ENCODE data around the gene CGB1. TPM values are rescaled to one million over a fixed set of nuclear protein-coding genes. Genes with fewer than 3 reads are reported as not detected.
"Not testable (repeated sequence)": the region's sequence is repeated elsewhere in the genome, so short reads cannot be mapped to it uniquely, and the experiment has no call there.

The CGB1 gene
- total RNA-seq, 4 donors from 2014 or later = not detected

DNA sequence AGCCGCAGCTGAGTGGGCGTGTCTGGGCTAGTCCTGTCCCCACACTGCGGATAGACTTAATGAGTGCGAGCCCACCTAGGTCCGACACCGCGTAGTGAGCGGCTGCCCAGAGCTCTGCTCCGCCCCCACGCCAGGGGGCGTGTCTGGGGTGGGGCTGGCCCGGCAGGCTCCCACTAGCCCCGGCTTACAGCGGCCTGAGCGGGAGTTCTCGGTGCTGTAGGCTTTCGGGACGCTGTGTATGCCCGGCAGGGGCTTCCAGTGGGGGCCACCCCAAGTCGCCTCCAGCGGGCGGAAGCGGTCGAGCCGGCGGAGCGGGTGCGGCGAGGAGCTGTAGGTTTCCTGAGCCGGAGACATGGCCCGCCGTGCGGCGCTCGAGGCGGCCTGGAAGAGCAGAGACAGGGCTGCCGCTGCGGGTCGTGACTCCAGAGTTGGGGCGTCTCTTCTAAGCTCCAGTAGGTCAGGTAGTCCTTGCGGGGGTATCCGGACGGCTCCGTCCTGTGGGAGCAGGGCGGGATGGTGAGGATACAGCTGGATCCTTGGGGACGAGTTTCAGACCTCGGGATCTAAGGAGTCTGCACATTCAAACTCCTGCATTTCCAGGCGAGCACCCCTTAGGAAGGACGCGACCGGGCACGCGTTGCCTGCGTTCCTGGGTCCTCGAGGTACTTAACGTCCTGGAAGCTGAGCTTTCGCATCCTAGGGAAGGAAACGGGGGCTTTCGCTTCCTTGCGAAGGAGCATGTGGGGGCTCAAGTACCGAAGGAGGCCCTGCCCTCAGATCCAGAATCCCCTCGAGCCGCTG, 19.6 kb upstream of the CGB1 start:
- Histone ChIP-seq H3K27me3 (no peaks in the 10 kb centered on the region), H3K9me3 (no peaks in the 10 kb centered on the region), H3K36me3 (no peaks in the 10 kb centered on the region), H3K4me1 (peaks cover 2 to 19% of the 10 kb centered on the region in 2 donors), H3K27ac (no peak overlapping the region), H3K4me3 (replicated peaks in 1 of 3) (peak overlapping the region in 2 of 3 donors; percentile 30 to 33)
- WGBS, 2 donors = 0 to 2% methylated on average over 11 to 29 of the region's 63 CpGs
- DNase-seq = peak; percentile 46 to 48
- no peak for TF ChIP-seq POLR2A (IDR thresholded peaks at IDR 0.05)
- TF ChIP-seq, protein P1, sequence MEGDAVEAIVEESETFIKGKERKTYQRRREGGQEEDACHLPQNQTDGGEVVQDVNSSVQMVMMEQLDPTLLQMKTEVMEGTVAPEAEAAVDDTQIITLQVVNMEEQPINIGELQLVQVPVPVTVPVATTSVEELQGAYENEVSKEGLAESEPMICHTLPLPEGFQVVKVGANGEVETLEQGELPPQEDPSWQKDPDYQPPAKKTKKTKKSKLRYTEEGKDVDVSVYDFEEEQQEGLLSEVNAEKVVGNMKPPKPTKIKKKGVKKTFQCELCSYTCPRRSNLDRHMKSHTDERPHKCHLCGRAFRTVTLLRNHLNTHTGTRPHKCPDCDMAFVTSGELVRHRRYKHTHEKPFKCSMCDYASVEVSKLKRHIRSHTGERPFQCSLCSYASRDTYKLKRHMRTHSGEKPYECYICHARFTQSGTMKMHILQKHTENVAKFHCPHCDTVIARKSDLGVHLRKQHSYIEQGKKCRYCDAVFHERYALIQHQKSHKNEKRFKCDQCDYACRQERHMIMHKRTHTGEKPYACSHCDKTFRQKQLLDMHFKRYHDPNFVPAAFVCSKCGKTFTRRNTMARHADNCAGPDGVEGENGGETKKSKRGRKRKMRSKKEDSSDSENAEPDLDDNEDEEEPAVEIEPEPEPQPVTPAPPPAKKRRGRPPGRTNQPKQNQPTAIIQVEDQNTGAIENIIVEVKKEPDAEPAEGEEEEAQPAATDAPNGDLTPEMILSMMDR (IDR thresholded peaks at IDR 0.05) = peak in 2 of 6 experiments; percentile 9 to 26
- intact Hi-C loops (cut with DNase I) = no loop called here

DNA sequence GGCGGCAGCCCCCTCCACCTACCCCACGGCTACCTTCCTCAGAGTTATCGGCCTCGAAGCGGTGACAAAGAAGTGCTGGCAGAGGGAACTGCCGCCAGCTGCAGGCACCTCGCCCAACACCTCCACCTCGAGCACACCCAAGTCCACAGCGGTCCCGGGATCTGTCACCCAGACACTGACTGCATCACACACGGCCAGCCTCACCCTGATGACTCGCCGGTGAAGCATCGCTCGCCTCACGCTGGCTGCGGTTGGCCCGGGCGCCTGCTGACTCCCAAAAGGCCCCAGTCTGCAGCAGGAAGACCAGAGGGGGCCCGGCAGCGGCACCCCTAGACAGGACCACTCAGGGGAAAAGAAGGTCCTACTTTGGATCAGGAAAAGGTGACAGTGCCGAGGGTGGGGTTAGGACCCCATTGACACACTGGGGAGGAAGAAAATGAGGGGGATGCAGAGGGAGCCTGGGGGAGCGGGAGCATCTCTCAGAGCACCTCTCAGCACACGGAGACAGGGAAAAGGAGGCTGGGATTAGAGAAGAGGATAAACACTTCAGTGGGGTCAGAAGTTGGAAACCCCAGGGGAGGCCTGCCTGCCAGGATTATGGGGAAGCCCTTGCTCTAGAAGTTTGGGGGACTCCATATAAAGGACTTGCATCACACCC, 13.8 kb upstream of the CGB1 start:
- H3K27me3 ChIP-seq; H3K4me1 ChIP-seq; H3K9me3 ChIP-seq; H3K4me3 ChIP-seq (replicated peaks in 1 of 3); intact Hi-C loops (cut with DNase I); H3K36me3 ChIP-seq; H3K27ac ChIP-seq; DNase-seq: not testable (repeated sequence)
- WGBS, 2 donors = 87 to 88% methylated on average over 14 to 19 of the region's 24 CpGs

DNA sequence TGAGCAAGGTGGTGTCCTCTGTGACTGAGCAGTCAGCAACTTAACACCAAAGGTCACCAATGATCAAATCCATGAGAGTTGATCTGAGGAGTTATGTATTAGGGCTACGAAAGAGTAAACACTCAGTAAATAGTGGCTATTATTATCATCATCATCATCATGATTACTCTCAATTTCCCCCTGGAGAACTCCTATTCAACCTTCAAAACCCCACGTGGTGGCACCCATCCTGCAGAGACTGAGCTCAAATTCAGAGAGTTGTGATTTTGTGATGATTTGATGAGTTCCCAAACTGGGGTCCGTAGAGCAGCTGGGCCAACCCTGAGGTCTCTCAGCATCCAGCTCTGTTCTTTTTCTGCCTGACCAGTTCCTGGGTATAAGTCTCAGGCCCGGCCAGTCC, 13.1 kb upstream of the CGB1 start:
- intact Hi-C loops (cut with DNase I); H3K36me3 ChIP-seq; DNase-seq; H3K27me3 ChIP-seq; H3K27ac ChIP-seq; H3K9me3 ChIP-seq; H3K4me3 ChIP-seq (replicated peaks in 1 of 3); H3K4me1 ChIP-seq: not testable (repeated sequence)
- 83 to 88% methylated on average over 3 of the region's 4 CpGs for WGBS, 2 donors

DNA sequence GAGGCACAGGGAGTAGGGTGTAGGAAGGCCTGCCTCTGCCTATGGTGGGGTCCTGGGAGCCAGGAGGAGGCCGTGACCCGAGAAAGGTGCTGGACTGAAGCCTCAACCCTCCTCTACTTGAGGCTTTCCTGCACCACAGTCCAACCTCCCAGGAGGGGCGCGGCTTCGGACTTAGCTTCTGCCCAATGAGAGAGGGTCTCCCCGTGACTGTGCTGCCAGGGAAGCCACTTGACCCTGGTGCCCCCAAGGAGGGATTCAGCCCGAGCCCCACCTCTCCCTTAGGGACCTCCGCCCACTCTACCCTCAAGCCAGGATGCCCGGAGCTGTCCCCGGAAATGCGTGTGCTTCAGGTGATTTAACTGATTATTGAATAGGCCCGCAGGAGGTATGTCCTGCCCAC, 12.3 kb upstream of the CGB1 start, which contains the start of gene CGB8:
TSS of gene CGB8 (minus strand) at position 101 of the 400 bp plus-strand sequence. CDS start 372 bp downstream, outside the sequence.
- H3K27ac ChIP-seq; H3K36me3 ChIP-seq; DNase-seq; H3K27me3 ChIP-seq; H3K9me3 ChIP-seq; intact Hi-C loops (cut with DNase I); H3K4me3 ChIP-seq (replicated peaks in 1 of 3); H3K4me1 ChIP-seq: not testable (repeated sequence)
- 60 to 70% methylated on average over 1 to 10 of the region's 12 CpGs for WGBS, 2 donors

DNA sequence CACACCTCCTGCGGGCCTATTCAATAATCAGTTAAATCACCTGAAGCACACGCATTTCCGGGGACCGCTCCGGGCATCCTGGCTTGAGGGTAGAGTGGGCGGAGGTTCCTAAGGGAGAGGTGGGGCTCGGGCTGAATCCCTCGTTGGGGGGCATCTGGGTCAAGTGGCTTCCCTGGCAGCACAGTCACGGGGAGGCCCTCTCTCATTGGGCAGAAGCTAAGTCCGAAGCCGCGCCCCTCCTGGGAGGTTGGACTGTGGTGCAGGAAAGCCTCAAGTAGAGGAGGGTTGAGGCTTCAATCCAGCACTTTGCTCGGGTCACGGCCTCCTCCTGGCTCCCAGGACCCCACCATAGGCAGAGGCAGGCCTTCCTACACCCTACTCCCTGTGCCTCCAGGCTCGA, 6.9 kb upstream of the CGB1 start, which contains the start of gene CGB5:
TSS of gene CGB5 (plus strand) at position 301 of the 400 bp plus-strand sequence. CDS start 362 bp downstream, outside the sequence.
- H3K4me3 ChIP-seq (replicated peaks in 1 of 3); H3K9me3 ChIP-seq; H3K36me3 ChIP-seq; intact Hi-C loops (cut with DNase I); H3K27me3 ChIP-seq; H3K27ac ChIP-seq; H3K4me1 ChIP-seq; DNase-seq: not testable (repeated sequence)
- WGBS, 2 donors = 64 to 79% methylated on average over 6 to 10 of the region's 15 CpGs

DNA sequence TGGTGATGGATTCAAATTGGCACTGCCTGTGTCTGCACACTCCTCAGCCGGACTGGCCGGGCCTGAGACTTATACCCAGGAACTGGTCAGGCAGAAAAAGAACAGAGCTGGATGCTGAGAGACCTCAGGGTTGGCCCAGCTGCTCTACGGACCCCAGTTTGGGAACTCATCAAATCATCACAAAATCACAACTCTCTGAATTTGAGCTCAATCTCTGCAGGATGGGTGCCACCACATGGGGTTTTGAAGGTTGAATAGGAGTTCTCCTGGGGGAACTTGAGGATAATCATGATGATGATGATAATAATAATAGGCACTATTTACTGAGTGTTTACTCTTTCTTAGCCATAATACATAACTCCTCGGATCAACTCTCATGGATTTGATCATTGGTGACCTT, 6.0 kb upstream of the CGB1 start:
- WGBS, 2 donors = 87 to 95% methylated on average over 1 to 2 of the region's 4 CpGs
- intact Hi-C loops (cut with DNase I) = not testable (repeated sequence)

DNA sequence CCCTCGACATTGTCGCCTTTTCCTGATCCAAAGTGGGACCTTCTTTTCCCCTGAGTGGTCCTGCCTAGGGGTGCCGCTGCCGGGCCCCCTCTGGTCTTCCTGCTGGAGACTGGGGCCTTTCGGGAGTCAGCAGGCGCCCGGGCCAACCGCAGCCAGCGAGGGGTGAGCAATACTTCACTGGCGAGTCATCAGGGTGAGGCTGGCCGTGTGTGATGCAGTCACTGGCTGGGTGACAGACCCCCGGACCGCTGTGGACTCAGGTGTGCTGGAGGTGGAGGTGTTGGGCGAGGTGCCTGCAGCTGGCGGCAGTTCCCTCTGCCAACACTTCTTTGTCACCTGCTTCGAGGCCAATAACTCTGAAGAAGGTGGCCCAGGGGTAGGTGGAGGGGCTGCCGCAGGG, 5.5 kb upstream of the CGB1 start:
- intact Hi-C loops (cut with DNase I) = no loop called here
- Histone ChIP-seq H3K9me3 (no peaks in the 10 kb centered on the region), H3K4me3 (replicated peaks in 1 of 3) (no peak overlapping the region), H3K27ac (no peak overlapping the region), H3K36me3 (no peaks in the 10 kb centered on the region), H3K4me1 (no peaks in the 10 kb centered on the region), H3K27me3 (no peaks in the 10 kb centered on the region)
- no peak for DNase-seq
- 83 to 85% methylated on average over 7 to 13 of the region's 17 CpGs for WGBS, 2 donors
- TF ChIP-seq, protein P1 (IDR thresholded peaks at IDR 0.05) = no peak
- no peak for TF ChIP-seq POLR2A (IDR thresholded peaks at IDR 0.05)

More for the DNA sequence above, 6.0 kb upstream of the CGB1 start:
- H3K36me3 ChIP-seq; H3K4me3 ChIP-seq (replicated peaks in 1 of 3); H3K27ac ChIP-seq; DNase-seq; H3K27me3 ChIP-seq; H3K9me3 ChIP-seq; H3K4me1 ChIP-seq: not testable (repeated sequence)

DNA sequence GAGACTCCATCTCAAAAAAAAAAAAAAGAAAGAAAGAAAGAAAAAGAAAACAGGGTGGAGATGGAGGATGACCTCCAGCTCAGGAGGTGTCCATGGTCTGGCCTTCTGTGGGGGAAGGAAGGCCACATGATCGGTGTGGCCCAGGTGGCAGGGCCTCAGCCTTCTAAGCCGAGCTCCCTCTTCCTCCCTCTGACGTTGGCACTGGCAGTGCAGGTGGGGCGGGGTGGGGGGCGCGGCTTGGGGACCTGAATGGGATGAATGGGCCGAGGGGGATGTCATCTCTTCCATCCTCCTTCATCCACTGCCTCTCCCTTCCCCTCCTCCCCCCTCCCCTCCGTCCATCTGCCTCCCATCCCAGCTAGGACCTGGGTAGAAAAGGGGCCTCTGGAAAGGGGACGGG, 3.0 kb upstream of the CGB1 start:
- H3K9me3 ChIP-seq; H3K36me3 ChIP-seq; H3K27ac ChIP-seq; H3K27me3 ChIP-seq; intact Hi-C loops (cut with DNase I); DNase-seq; H3K4me1 ChIP-seq; H3K4me3 ChIP-seq (replicated peaks in 1 of 3): not testable (repeated sequence)
- 67 to 78% methylated on average over 5 to 6 of the region's 9 CpGs for WGBS, 2 donors

DNA sequence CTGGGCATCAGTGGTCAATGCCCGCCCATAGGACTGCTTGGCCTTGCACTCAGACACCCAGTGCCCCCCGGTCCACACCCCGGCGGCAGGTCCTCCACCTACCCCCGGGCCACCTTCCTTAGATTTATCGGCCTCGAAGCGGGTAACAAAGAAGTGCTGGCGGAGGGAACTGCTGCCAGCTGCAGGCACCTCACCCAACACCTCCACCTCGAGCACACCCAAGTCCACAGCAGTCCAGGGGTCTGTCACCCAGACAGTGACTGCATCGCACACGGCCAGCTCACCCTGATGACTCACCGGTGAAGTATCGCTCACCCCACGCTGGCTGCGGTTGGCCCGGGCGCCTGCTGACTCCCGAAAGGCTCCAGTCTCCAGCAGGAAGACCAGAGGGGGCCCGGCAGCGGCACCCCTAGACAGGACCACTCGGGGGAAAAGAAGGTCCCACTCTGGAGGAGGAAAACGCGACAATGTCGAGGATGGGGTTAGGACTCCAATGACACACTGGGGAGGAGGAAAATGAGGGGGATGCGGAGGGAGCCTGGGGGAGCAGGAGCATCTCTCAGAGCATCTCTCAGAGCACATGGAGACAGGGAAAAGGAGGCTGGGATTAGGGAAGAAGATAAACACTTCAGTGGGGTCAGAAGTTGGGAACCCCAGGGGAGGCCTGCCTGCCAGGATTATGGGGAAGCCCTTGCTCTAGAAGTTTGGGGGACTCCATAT, 2.0 kb upstream of the CGB1 start:
- H3K4me1 ChIP-seq; H3K27ac ChIP-seq; H3K9me3 ChIP-seq; intact Hi-C loops (cut with DNase I); DNase-seq; H3K4me3 ChIP-seq (replicated peaks in 1 of 3); H3K36me3 ChIP-seq; H3K27me3 ChIP-seq: not testable (repeated sequence)
- WGBS, 2 donors = 88 to 89% methylated on average over 16 to 26 of the region's 26 CpGs

DNA sequence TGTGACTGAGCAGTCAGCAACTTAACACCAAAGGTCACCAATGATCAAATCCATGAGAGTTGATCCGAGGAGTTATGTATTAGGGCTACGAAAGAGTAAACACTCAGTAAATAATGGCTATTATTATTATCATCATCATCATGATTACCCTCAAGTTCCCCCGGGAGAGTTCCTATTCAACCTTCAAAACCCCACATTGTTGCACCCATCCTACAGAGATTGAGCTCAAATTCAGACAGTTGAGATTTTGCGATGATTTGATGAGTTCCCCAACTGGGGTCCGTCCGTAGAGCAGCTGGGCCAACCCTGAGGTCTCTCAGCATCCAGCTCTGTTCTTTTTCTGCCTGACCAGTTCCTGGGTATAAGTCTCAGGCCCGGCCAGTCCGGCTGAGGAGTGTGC, 1.4 kb upstream of the CGB1 start:
- H3K9me3 ChIP-seq; intact Hi-C loops (cut with DNase I); H3K36me3 ChIP-seq; DNase-seq; H3K27ac ChIP-seq; H3K4me1 ChIP-seq; H3K27me3 ChIP-seq; H3K4me3 ChIP-seq (replicated peaks in 1 of 3): not testable (repeated sequence)
- WGBS, 2 donors = 73 to 91% methylated on average over 5 to 8 of the region's 8 CpGs

Measured in thyroid gland (tissue), 4 donors.